Muscle of arm (tissue), 12 donors: ENCODE data around the gene DDX55. TPM values are rescaled to one million over a fixed set of nuclear protein-coding genes. Genes with fewer than 3 reads are reported as not detected.

Experiments
- DNase-seq: peaks from one replicate; pipeline ENCODE4 v3.0.0-alpha.2; 2013
- polyA plus RNA-seq, 12 donors: library from polyadenylated mRNA; unstranded; fragments of 120-200 nt; gene quantifications; one replicate each; pipeline ENCODE4 v1.2.1, GENCODE V29; 2013; ENCODE audit not compliant: insufficient read length in 12 of 12

DDX55 gene
- polyA plus RNA-seq, 12 donors: 13.6 to 29.3 (median 18.7) TPM; not detected in 1

GRCh38 chr12:123607756-123608155, 5.9 kb downstream of the DDX55 start:
- DNase-seq: no peak

- DNase-seq: no peak
Observed at GRCh38 chr12:123608182-123608581, 6.3 kb downstream of the DDX55 start.

GRCh38 chr12:123614110-123614509, 12.2 kb downstream of the DDX55 start:
- no peak for DNase-seq

GRCh38 chr12:123614531-123614930, 12.6 kb downstream of the DDX55 start:
- no peak for DNase-seq

- DNase-seq: no peak
Observed at GRCh38 chr12:123617144-123617543, 15.2 kb downstream of the DDX55 start.

GRCh38 chr12:123617580-123617979, 15.7 kb downstream of the DDX55 start:
- no peak for DNase-seq

- DNase-seq: no peak
Observed at GRCh38 chr12:123621101-123621500, 19.2 kb downstream of the DDX55 start.

- no peak for DNase-seq
Observed at GRCh38 chr12:123621619-123622530, 20.0 kb downstream of the DDX55 start.

GRCh38 chr12:123633379-123634141, 31.7 kb downstream of the DDX55 start, which contains the start of the genes EIF2B1 and GTF2H3:
Gene EIF2B1 (minus strand): TSS chr12:123633686. CDS start chr12:123633557, 129 bp downstream.
Gene GTF2H3 (plus strand): TSS chr12:123633829. CDS start chr12:123633860, 31 bp downstream.
- peak; percentile 99 for DNase-seq

GRCh38 chr12:123634142-123634561, 32.3 kb downstream of the DDX55 start:
- no peak for DNase-seq

GRCh38 chr12:123643911-123644310, 42.0 kb downstream of the DDX55 start:
- DNase-seq: no peak

- DNase-seq: no peak
Observed at GRCh38 chr12:123645380-123645779, 43.5 kb downstream of the DDX55 start.

GRCh38 chr12:123645878-123646277, 44.0 kb downstream of the DDX55 start:
- DNase-seq: no peak

- DNase-seq: no peak
Observed at GRCh38 chr12:123648401-123648800, 46.5 kb downstream of the DDX55 start.

GRCh38 chr12:123654129-123654701, 52.3 kb downstream of the DDX55 start:
- DNase-seq: no peak

- no peak for DNase-seq
Observed at GRCh38 chr12:123655420-123655819, 53.5 kb downstream of the DDX55 start.

- DNase-seq: no peak
Observed at GRCh38 chr12:123656392-123656791, 54.5 kb downstream of the DDX55 start.

- DNase-seq: no peak
Observed at GRCh38 chr12:123657211-123657610, 55.3 kb downstream of the DDX55 start.

- DNase-seq: no peak
Observed at GRCh38 chr12:123659996-123660727, 58.3 kb downstream of the DDX55 start.

- DNase-seq: no peak
Observed at GRCh38 chr12:123667771-123668170, 65.9 kb downstream of the DDX55 start.
